PC-9 (cell line): ENCODE results near the gene PRSS22. TPM values are rescaled to one million over a fixed set of nuclear protein-coding genes. Genes with fewer than 3 reads are reported as not detected.

Experiments used
- BruUV-seq: library from RNA; stranded (reverse); fragments of 400-500 nt; replicated peaks from 2 replicates; lab custom pipeline; 2021; lab: Mats Ljungman, UMichigan
- CTCF ChIA-PET: fragments of 300-600 bp; sonication (Branson Sonifier 250); formaldehyde crosslinking; loops from one replicate; lab custom pipeline; 2022; ENCODE audit warnings: antibody characterized with exemption; lab: Charles Lee
- POLR2A ChIA-PET: fragments of 300-600 bp; sonication (Branson Sonifier 250); formaldehyde crosslinking; loops from one replicate; lab custom pipeline; 2022; ENCODE audit warnings: antibody characterized with exemption; ENCODE audit not compliant: unreplicated experiment; lab: Charles Lee
- DNase-seq, 2 experiments: peaks; one replicate each; pipeline versions ENCODE4 v3.0.0 to v3.0.0-alpha.2; 2015 to 2022; ENCODE audit warnings: mixed read lengths in 1 of 2
- H2AFZ ChIP-seq: fragments of 200-600 bp; sonication (generic); 2 replicates; pipeline ENCODE4 v1.8.1; 2017; ENCODE audit warnings: antibody characterized with exemption
- H3F3A ChIP-seq: fragments of 200-600 bp; sonication (generic); 2 replicates; pipeline ENCODE4 v1.8.1; 2017; ENCODE audit warnings: antibody characterized with exemption, mild to moderate bottlenecking, low read depth; ENCODE audit not compliant: insufficient read depth
- H3K27ac ChIP-seq: fragments of 200-600 bp; sonication (generic); 2 replicates; pipeline ENCODE4 v1.6.1; 2016; ENCODE audit warnings: mixed run types
- H3K27me3 ChIP-seq: fragments of 200-600 bp; sonication (generic); 2 replicates; pipeline ENCODE4 v1.6.1; 2016; ENCODE audit warnings: low read depth, mixed run types; ENCODE audit not compliant: insufficient read depth
- H3K36me3 ChIP-seq: fragments of 200-600 bp; sonication (generic); 2 replicates; pipeline ENCODE4 v1.6.1; 2016; ENCODE audit warnings: low read depth, mixed run types
- H3K4me1 ChIP-seq: fragments of 200-600 bp; sonication (generic); replicated peaks from 2 replicates; pipeline ENCODE4 v1.6.1; 2016; ENCODE audit warnings: mixed run types; ENCODE audit not compliant: insufficient read depth
- H3K4me2 ChIP-seq: fragments of 200-600 bp; sonication (generic); 2 replicates; pipeline ENCODE4 v1.6.1; 2017; ENCODE audit warnings: mixed run types
- H3K4me3 ChIP-seq: fragments of 200-600 bp; sonication (generic); 2 replicates; pipeline ENCODE4 v1.6.1; 2016; ENCODE audit warnings: mixed run types
- H3K79me2 ChIP-seq: fragments of 200-600 bp; sonication (generic); 2 replicates; pipeline ENCODE4 v1.6.1; 2017; ENCODE audit warnings: low read depth, mixed run types
- H3K9me2 ChIP-seq: fragments of 200-600 bp; sonication (generic); 2 replicates; pipeline ENCODE4 v1.8.1; 2017; ENCODE audit warnings: mild to moderate bottlenecking; ENCODE audit not compliant: insufficient read depth
- H3K9me3 ChIP-seq: fragments of 200-600 bp; sonication (generic); 2 replicates; pipeline ENCODE4 v1.8.1; 2016; ENCODE audit warnings: low read depth; ENCODE audit not compliant: insufficient read depth
- H4K20me1 ChIP-seq: fragments of 200-600 bp; sonication (generic); 2 replicates; pipeline ENCODE4 v1.8.1; 2017; ENCODE audit not compliant: insufficient read depth
- EZH2 ChIP-seq: fragments of 200-600 bp; sonication (generic); IDR thresholded peaks from 2 replicates; pipeline ENCODE4 v1.8.0; 2017; ENCODE audit warnings: antibody characterized with exemption, low read depth
- intact Hi-C: fragments of 100-400 bp; cut with micrococcal nuclease; formaldehyde crosslinking; loops from one replicate; pipeline ENCODE4 v1.10.0; 2022; ENCODE audit not compliant: unreplicated experiment
- total RNA-seq: library from RNA; stranded (reverse); gene quantifications from 2 replicates; pipeline ENCODE4 v1.2.3, GENCODE V29; 2021
- TF ChIP-seq, protein P1 (sequence below): fragments of 200-600 bp; sonication (generic); conservative IDR thresholded peaks from 2 replicates; pipeline ENCODE4 v1.6.1; 2017; ENCODE audit warnings: mixed run types, antibody characterized with exemption, mild to moderate bottlenecking, moderate library complexity

Gene PRSS22
- total RNA-seq, 1 experiment from 2014 or later, result 99.7 TPM

DNA sequence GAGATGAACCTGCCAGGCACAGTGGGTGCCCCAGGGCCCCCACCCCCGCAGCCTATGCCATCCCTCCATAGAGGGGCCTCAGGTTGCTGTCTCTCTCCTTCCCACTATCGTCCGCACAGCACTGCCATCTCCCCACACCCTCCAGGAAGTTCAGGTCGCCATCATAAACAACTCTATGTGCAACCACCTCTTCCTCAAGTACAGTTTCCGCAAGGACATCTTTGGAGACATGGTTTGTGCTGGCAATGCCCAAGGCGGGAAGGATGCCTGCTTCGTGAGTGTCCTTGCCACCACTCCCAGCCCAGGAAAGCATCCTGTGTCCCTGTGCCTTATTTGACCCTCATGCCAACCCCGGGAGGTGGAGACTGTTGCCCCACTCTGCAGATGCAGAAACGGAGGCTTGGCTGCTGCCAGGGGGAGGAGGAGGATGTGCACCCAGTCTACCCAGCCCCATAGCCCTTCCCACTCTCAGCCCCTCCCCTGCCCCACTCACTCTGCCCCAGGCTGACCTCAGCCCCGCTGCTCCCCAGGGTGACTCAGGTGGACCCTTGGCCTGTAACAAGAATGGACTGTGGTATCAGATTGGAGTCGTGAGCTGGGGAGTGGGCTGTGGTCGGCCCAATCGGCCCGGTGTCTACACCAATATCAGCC lies 37.0 kb downstream of the PRSS22 start:
- peaks cover 21% of the 10 kb centered on the region for H3K4me1 ChIP-seq
- no TSS peak for BruUV-seq
- H2AFZ ChIP-seq, result no peak overlapping the region
- no peak for DNase-seq
- ChIA-PET POLR2A (no interaction called here), CTCF (no interaction called here)
- H3K79me2 ChIP-seq, result peaks cover 20% of the 10 kb centered on the region
- intact Hi-C loops, result no loop called here
- no peaks in the 10 kb centered on the region for H4K20me1 ChIP-seq
- peaks cover 27% of the 10 kb centered on the region; the same call in 1 of the 2 replicates for H3F3A ChIP-seq
- H3K27me3 ChIP-seq, result no peaks in the 10 kb centered on the region
- H3K27ac ChIP-seq, result no peak overlapping the region
- no peaks in the 10 kb centered on the region for H3K36me3 ChIP-seq
- no peaks in the 10 kb centered on the region for H3K9me2 ChIP-seq
- H3K4me2 ChIP-seq, result no peak overlapping the region
- no peaks in the 10 kb centered on the region for H3K9me3 ChIP-seq
- no peak overlapping the region for H3K4me3 ChIP-seq
- TF ChIP-seq EZH2, result no peak
- TF ChIP-seq, protein P1, sequence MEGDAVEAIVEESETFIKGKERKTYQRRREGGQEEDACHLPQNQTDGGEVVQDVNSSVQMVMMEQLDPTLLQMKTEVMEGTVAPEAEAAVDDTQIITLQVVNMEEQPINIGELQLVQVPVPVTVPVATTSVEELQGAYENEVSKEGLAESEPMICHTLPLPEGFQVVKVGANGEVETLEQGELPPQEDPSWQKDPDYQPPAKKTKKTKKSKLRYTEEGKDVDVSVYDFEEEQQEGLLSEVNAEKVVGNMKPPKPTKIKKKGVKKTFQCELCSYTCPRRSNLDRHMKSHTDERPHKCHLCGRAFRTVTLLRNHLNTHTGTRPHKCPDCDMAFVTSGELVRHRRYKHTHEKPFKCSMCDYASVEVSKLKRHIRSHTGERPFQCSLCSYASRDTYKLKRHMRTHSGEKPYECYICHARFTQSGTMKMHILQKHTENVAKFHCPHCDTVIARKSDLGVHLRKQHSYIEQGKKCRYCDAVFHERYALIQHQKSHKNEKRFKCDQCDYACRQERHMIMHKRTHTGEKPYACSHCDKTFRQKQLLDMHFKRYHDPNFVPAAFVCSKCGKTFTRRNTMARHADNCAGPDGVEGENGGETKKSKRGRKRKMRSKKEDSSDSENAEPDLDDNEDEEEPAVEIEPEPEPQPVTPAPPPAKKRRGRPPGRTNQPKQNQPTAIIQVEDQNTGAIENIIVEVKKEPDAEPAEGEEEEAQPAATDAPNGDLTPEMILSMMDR, result no peak

DNA sequence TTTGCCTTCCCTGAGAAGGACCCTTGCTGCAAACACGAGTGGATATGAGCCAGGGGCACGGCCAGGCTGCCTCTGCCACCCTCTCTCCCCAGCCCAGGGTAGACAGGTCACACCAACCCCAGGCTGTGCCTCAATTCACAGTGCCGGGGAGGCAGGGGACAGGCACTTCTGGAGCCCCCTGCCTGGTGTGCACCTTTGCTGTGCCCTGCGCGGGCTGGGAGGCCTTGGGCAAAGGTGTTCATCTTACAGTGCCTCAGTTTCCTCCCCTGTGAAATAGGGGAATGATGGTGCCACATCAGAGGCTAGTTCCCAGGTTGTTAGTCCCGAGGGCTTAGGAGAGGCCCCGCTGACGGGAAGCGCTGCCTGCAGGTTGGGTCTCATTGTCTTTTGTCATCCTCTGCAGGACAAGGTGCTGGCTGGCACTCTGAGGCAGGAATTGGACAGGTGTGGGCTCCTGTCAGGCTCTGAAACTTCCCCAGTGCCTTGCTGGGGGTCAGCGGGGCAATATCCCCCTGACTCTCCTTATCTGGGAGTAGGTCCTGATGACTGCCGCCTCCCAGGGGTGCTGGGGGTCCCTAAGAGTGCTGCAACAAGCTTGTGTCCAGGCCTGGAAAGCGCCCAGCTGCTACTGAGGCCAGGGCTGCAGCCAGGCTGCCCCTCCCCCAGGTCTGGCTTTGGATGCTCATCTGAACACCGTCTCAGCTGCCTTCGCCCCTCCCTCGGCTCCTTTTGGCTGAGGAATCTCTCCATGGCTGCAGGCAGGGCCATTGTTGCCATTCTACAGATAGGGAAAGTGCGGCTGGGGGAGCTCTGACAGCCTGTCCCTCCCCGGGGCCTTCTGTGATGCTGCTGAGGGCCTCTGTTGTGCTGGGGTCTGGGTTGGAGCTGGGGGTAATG lies 37.8 kb downstream of the PRSS22 start:
- no peak overlapping the region for H3K4me2 ChIP-seq
- no peaks in the 10 kb centered on the region for H4K20me1 ChIP-seq
- H3F3A ChIP-seq, result peaks cover 27% of the 10 kb centered on the region; the same call in 1 of the 2 replicates
- ChIA-PET POLR2A (no interaction called here), CTCF (no interaction called here)
- intact Hi-C loops, result loop anchor here (5.0 kb wide), 2 partner anchors 37 to 43 kb away; partner anchors contain the start of genes ELOB and PRSS22
- no peak overlapping the region for H3K27ac ChIP-seq
- peaks cover 23% of the 10 kb centered on the region for H3K4me1 ChIP-seq
- DNase-seq, result no peak
- H3K9me2 ChIP-seq, result no peaks in the 10 kb centered on the region
- no peak overlapping the region for H3K4me3 ChIP-seq
- no peak for TF ChIP-seq EZH2
- TF ChIP-seq, protein P1, result no peak
- BruUV-seq, result no TSS peak
- H3K36me3 ChIP-seq, result no peaks in the 10 kb centered on the region
- H3K79me2 ChIP-seq, result peaks cover 22% of the 10 kb centered on the region
- no peaks in the 10 kb centered on the region for H3K9me3 ChIP-seq
- H3K27me3 ChIP-seq, result no peaks in the 10 kb centered on the region
- H2AFZ ChIP-seq, result no peak overlapping the region

DNA sequence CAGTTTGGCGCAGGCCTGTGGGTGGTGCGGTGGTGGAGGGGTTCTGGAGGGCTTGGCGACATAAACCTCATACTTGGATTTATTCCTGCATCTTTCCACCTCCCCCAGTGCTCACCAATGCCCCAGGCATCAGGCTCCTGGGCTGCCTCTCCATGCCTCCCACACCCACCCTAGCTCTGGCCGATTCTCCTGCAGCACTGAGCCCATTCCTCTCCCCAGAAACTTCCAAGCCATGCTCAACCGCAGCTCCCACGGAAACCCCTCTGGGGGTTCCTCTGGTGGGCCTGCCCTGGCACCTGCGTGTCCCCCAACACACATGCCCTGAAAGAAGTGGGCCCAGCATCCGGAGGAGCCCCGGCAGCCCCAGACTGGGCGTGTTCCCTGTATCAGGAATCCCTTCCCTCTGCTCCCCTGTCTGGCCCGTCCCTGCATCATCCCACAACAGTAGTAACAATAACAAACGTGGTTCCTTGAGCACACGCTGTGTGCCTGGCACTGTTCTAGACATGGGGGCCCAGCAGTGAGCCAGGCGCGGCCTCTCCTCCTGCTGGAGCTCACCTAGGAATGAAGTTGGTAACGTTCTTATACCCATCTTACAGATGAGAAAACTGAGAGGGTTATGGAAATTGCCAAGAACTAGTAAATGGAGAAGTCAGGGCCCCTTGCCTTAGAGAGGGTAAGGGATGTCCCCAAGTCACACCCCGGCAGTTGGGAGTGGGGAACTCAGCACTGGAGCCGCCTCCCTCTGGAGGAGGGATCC lies 38.6 kb downstream of the PRSS22 start:
- H3K36me3 ChIP-seq, result no peaks in the 10 kb centered on the region
- H2AFZ ChIP-seq, result no peak overlapping the region
- no peaks in the 10 kb centered on the region for H3K27me3 ChIP-seq
- no peak for TF ChIP-seq EZH2
- TF ChIP-seq, protein P1, result no peak
- H3F3A ChIP-seq, result peaks cover 23% of the 10 kb centered on the region; the same call in 1 of the 2 replicates
- intact Hi-C loops, result loop anchor here (5.0 kb wide), 2 partner anchors 38 to 42 kb away; partner anchors contain the start of genes ELOB and PRSS22
- H3K27ac ChIP-seq, result no peak overlapping the region
- ChIA-PET POLR2A (no interaction called here), CTCF (no interaction called here)
- no peaks in the 10 kb centered on the region for H4K20me1 ChIP-seq
- no peak for DNase-seq
- peaks cover 22% of the 10 kb centered on the region for H3K79me2 ChIP-seq
- H3K4me1 ChIP-seq, result peaks cover 23% of the 10 kb centered on the region
- no peak overlapping the region for H3K4me2 ChIP-seq
- no peak overlapping the region for H3K4me3 ChIP-seq
- no TSS peak for BruUV-seq
- no peaks in the 10 kb centered on the region for H3K9me3 ChIP-seq
- H3K9me2 ChIP-seq, result no peaks in the 10 kb centered on the region
